ENCODE data around the gene CLCN7.

CLCN7 gene

DNA sequence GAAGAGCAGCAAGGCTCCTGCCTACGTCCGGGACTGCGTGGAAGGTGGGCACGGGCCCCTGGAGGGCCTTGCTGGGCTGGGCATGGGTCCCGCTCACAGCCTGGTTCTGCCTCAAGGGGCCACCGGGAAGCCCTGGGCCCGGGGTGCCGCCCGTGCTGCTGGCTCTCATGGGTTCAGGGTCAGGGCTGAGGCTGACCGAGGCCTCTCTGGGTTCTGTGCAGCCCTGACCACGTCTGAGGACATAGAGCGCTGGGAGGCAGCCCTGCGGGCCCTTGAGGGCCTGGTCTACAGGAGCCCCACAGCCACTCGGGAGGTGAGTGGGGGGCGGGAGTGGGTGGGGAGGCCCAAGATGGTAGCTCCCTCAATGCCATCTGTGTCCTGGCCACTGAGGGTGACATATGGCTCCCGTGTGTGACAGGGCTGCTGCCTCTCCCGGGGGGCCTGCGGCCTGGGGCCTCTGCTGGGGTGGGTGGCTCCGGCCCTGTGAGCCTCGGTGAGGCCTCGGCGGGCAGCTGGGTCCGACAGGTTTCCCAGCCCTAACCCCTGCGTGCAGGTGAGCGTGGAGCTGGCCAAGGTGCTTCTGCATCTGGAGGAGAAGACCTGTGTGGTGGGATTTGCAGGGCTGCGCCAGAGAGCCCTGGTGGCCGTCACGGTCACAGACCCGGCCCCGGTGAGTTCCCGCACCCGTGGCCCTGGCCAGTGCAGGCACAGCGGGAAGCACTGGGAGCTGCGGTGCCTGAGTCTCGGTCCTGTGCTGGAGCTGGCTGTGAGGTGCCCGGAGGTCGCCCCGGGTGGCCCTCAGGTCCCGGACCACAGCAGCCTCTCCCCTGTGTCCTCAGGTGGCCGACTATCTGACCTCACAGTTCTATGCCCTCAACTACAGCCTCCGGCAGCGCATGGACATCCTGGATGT, 27.5 kb upstream of the CLCN7 start:
- no peak for DNase-seq

DNA sequence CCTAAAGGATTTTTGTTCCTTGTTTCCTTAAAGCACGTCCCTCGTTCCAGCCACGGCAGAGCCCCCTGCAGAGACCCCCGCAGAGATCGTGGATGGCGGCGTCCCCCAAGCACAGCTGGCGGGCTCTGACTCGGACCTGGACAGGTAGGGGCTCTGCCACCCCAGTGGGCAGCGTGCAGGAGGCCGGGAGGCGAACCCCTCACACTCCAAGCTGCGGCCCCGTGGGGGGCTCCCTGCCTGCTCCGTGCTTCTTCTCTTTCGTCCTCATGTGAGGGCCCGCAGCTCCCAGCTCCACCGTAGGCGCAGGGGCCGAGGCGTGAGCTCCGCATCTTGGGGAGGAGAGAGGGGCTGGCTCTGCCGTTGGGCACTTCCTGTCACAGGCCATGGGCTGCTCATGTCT, 26.8 kb upstream of the CLCN7 start:
- DNase-seq: no peak

DNA sequence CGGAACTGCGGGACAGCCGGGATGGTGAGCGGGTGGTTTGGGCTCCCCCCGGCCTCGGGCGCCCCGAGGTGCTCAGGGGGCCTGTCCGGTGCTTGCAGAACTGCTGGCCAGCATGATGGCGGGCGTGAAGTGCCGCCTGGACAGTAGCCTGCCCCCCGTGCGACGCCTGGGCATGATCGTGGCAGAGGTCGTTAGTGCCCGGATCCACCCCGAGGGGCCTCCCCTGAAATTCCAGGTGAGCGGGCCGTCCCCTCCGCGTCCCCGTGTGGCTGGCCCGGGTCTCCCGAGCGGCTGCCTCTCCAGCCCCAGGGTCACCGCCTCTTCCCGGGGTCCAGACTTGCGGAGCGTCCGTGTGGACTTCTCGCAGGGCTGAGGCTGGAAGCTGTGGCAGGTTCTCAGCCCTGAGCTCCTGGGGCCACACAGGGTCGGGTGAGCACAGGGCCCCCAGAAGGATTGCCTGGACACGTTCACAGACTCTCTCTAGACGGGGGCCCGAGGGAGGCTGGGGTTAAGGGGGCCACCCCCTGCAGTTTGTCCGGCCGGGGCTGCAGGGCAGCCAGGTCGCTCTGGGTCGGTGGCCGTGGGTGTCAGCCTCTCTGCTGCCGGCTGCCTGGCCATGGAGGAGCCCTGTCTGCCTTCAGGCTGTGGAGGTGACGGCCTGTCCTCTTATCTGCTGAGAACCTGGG, 25.8 kb upstream of the CLCN7 start:
- no peak for DNase-seq

DNA sequence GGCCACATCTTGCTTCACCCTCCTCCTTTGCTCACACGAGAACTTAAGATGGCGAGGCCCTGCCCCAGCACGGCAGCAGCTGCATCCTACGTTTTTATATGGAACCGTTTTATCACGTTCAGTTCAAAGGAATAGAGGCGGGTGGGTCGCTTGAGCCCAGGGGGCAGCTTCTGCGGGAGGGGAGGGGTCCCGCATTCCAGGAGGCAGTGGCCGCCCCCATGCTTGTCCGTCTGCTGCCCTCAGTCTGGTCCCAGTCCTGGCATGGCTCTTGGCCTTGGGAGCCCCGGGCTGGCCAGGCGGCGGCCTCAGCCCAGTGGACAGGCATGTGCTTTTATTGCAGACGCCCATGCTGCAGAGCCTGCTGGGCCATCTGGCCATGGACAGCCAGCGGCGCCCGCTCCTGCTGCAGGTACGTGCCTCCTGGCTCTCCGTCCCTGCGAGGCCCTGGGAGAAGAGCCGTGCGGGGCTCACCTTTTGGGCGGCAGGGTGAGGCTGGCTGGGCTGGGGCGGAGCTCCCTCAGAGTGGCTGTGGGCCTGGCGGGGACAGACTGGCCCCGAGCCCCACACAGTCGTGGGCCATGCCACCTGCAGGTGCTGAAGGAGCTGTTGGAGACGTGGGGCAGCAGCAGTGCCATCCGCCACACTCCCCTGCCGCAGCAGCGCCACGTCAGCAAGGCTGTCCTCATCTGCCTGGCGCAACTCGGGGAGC, 25.1 kb upstream of the CLCN7 start:
- no peak for DNase-seq

DNA sequence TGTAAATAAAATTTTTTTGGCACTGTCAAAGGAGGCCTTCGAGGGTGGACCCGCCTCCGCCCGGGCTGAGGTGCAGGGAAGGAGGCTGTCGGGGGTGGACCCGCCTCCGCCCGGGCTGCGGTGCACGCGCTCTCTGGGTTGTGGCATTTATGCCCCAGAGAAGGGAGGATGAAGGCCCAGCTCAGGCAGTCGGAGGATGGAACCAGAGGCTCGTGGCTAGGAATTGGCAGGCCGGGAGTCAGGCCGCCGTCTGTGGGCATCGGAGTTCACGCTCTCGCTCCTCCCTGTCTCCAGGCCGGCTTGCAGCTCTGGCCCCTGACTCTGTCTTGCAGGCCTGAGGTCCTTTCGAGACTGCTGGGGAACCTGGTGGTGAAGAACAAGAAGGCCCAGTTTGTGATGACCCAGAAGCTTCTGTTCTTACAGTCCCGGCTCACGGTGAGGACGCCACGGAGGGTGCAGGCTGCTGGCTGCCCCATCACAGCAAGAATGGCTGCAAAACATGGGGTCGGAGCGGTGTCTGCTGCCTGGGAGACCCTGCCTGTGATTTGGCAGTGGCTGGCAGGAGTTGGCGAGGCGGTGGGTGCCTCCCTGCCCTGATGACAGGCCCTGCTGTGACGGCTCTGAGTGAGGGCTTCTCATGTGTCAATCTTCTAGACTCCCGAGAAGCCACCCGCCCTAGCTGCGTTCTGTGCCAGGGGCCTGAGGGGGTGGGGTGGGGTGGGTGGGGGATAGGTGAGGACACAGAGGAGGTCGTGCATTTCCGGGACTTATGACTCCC, 24.3 kb upstream of the CLCN7 start:
- DNase-seq: no peak

DNA sequence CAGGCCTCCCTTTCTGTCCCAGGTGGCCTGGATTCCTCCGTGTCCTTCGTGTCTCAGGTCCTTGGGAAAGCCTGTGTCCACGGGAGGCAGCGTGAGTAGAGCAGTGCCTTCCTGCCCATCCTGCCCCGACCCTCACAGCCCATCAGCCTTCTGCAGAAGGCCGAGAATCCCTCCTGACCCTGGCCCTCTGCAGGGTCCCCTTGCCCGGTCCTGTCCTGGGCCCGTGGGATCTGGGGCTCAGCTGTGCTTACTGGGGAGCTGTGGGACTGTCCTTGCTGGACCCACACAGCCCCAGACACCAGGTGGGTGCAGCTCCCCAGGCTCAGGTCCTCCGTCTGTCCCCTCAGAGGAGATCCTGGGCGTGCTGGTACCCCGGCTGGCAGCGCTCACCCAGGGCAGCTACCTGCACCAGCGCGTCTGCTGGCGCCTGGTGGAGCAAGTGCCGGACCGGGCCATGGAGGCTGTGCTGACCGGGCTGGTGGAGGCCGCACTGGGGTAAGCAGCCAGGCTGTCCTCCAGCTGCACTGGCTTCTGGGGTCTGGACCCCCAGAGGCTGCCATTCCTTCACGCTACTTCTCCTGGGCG, 22.3 kb upstream of the CLCN7 start:
- DNase-seq: no peak

DNA sequence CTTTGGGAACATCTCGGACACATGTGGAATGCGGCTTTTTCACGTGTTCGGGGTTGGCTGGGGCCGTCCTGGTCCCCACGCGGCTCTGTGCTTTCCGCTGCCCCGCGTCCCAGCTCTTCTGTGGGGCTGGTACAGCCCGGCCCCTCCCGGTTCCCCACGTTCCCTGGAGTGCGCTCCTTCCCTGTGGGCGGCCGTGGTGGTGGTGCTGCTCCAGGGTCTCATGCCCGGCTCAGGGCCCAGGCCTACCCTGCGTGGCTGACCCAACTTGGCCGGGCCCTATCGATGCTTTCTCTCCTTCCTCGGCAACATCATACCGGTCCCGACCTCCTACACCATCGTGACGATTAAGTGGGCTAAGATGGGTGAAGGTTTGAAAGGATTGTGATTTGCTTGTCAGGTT, 21.6 kb upstream of the CLCN7 start:
- DNase-seq: no peak

DNA sequence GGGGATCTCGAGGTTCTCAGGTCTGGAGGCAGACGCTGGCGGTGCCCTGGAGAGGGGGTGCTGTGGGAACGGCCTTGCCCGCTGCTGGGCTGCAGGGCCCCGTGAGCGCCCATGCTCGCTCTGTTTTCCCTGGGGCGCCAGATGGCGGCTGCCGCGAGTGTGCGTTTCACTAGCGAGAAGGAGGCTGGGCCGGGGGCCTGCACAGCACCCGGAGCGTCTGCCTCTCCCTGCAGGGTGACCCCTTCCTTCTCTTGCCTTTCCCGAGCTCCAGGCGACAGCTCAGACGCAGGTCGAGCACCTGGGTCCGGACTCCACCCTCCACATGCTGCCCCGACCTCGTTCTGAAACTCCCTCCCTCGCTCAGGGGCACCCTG, 21.0 kb upstream of the CLCN7 start:
- no peak for DNase-seq

DNA sequence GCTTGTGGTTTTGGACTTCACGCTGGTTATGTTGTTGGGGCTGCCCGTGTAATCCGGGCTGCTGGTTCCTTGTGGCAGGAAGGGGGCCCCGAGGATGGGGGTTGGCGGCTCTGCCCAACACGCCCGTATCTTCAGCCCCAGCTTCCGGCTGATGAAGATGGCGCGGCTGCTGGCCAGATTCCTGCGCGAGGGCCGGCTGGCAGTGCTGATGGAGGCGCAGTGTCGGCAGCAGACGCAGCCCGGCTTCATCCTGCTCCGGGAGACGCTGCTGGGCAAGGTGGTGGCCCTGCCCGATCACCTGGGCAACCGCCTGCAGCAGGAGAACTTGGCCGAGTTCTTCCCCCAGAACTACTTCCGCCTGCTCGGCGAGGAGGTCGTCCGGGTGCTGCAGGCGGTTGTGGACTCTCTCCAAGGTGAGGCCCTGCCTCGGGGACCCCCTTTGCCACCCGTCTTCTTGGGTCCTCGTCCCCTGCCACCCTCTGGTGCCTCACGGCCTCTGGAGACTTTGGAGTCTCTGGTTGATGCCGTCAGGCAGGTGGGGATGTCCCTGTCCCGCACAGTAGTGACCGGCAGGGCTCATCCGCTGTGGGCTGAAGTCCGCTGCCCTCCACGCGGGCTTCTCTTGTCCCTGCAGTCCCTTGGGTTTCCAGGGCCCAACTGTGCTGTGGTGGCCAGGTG, 20.5 kb upstream of the CLCN7 start:
- DNase-seq: no peak

DNA sequence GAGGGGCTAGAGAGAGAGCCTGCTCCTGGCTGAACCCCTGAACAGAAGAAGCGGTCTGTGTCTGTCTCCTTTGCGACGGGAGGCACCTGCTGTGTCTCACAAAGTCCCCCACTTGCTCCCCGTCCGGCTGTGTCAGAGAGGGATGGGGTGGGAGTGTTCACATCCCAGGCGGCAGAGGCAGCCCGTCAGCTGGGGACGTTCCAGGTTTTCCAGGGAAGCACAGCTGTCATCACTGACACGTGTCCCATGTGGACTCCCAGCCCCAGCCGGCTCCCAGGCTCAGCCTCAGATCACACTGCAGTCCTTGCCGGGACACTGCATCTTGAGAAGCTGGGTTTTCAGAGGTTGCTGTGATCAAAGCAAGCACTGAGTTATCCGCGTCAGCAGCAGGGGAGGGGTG, 19.9 kb upstream of the CLCN7 start:
- no peak for DNase-seq

DNA sequence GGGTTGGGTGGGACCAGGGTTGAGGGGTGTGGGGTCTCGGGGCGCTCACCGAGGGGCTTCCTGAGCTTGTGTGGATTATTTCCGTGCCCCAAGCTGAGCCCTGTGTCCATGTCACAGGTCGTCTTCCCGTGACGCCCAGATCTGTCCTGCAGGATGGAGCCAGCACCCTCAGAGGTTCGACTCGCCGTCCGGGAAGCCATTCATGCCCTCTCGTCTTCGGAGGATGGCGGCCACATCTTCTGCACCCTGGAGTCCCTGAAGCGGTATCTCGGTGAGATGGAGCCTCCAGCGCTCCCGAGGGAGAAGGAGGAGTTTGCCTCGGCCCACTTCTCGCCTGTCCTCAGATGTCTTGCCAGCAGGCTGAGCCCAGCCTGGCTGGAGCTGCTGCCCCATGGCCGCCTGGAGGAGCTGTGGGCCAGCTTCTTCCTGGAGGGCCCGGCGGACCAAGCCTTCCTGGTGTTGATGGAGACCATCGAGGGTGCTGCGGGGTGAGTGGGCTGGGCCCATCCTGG, 19.4 kb upstream of the CLCN7 start:
- no peak for DNase-seq

DNA sequence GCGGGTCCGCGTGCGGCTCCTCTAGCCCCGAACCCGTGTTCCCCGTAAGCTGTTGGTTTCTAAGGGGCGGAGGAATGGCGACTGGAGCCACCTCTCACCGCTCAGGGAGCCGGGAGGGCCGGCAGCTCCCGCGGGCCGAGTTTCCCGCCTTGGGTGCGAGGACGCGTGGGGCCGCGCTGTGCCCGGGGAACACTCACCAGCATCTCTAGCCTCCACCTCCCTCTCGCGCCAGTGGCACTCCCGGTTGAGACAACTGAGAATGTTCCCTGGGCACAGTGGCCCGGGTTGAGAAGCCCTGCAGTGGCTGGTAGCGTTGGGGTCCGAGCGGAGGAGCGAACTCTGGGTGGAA, 18.9 kb upstream of the CLCN7 start:
- no peak for DNase-seq

DNA sequence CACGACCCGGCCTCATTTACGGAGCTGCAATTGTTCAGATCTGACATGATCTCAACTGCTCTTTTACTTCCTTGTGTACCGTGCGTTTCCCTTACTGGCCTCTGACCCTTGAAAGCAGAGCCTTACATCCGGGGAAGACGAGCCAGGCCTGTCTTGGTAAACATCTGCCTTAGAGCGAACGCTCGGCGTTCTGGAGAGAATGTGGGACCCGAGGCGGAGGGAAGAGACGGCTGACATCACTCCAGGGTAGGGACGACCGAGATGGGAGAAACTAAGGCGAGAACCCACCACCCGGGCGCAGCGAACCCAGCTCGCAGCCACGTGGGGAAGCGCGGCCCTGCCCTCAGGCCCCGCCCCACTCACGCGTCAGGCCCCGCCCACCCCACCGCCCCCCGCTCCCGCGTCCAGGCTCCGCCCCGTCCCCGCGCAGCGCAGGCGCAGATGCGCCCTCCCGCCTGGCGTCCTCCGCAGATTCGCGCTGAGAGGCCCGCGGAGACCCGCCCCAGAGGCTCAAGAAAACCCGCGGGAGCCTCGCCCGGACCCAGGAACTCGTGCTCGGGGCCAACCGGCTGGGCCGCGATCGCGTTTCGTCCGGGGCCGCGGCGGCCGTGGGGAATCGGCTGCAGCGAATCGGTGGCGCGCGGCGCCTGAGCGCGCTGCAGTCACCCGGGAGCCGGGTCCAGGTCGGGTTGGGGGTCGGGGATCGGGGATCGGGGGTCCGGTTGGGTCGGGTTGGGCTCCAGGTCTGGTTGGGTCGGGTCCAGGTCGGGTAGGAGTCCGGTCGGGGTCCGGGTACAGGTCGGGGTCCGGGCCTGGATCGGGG, 18.3 kb upstream of the CLCN7 start, which contains the start of gene TELO2:
TSS of gene TELO2 (plus strand) at position 438 of the 823 bp plus-strand sequence. CDS start 922 bp downstream, outside the sequence.
- peak; percentile 77 to 92 for DNase-seq

DNA sequence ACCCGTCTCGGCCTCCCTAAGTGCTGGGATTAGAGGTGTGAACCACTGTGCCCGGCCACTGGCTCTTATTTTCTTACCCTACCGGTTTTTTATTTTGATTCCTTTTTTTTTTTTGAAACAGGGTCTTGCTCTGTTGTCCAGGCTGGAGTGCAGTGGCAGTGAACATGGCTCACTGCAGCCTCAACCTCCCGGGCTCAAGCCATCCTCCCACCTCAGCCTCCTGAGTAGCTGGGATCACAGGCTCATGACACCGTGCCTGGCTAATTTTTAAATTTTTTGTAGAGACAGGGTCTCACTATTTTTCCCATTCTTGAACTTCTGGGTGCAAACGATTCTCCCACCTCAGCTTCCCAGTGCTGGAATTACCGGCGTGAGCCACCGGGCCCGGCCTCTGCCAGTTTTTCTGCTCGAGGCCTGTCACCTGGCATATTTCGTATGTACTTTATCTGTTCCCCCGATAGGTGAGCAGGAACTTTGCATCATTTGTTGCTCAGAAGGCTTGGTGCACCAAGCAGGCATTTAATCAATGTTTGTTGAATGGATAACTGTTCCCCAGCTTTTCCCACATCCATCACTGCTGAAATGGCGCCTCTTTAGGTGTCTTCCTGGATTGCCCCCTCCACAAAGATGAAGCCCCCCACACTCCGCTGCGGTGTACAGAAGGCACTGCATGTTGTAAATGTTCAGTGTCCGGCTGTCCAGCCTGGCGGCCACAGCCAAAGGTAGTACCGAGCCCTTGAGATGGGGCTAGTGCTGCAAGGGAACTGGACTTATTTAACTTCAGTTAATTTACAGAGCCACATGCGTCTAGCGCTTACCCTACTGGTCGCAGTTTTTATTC, 17.5 kb upstream of the CLCN7 start:
- DNase-seq: no peak

DNA sequence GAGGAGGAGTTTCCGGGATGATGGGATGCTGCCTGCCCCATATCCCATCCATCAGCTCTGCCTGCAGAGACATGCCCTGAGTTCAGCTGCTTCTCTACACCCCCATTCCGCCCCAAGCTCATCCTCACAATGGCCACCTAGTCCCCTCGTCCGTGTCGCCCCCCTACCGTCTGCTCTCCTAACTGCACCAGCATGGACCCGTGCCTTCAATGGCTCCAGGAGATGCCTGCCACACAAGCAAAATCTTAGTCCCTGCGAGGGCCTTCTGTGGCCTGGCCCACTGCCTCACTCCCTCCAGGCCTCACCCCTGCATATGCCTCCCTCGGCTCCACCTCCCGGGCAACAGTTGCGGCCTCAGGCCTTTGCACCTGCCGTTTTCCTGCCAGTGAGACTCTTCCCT, 16.5 kb upstream of the CLCN7 start:
- no peak for DNase-seq

DNA sequence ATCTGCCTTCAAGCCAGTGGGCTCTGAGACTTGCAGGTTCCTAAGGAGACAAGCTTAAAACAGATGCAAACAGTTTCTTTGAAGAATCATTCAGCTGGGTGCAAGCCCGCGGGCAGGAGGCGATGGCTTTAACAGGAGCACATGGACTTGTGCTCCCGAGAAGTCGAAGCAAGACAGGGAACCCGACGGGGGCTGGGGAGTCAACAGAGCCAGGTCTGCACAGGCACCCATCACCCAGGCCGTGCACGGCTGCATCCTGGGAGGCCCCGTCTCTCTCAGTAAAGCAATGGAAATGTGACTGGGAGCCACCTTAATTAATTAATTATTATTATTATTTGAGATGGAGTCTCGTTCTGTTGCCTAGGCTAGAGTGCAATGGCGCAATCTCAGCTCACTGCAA, 14.2 kb upstream of the CLCN7 start:
- DNase-seq: no peak

DNA sequence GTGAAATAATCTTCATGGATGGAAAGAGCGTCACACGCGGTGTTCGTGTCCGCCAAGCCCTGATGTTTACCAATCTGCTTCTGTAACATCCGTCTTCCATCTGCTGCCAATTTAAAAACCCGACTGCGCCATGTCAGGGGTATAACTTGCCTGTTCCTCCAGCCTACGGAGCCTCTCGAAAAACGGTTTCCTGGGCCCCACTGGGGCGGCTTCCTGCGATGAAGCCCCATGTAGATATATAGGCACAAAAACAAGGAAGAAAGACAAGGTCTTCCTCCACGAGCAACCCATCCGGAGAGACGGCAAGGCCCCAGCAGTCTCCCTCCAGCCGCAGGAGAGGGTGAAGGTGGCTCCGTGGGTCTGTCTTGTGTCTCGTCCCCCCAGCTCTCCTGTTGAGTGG, 13.8 kb upstream of the CLCN7 start, which contains the start of gene PTX4:
TSS of gene PTX4 (minus strand) at position 326 of the 400 bp plus-strand sequence. CDS start at position 291, 35 bp downstream.
- no peak for DNase-seq

DNA sequence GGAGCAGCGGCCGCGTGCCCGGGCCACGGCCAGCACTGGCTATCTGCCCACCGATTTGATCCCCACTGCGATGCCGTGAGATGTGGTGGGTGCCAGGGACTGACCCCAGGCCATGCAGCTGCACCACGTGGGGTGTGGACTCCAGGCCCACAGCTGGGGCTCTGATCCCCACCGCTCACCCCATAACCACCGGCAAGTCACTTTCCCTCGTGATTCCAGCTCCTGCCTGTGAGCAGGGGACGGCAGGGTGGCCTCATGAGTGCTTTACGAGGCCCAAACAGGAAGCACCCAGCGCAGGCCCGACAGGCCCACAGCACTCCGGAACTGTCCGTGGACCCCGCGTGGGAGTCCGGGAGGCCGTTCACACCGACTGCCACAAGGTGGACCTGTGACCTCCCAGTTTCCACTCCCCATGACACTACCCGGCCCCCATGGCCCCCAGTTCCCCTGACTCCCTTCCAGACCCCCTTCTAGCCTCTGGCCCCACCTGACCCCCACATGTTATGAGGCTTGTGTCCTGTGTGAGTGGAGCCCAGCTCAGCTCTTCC, 13.3 kb upstream of the CLCN7 start:
- no peak for DNase-seq

DNA sequence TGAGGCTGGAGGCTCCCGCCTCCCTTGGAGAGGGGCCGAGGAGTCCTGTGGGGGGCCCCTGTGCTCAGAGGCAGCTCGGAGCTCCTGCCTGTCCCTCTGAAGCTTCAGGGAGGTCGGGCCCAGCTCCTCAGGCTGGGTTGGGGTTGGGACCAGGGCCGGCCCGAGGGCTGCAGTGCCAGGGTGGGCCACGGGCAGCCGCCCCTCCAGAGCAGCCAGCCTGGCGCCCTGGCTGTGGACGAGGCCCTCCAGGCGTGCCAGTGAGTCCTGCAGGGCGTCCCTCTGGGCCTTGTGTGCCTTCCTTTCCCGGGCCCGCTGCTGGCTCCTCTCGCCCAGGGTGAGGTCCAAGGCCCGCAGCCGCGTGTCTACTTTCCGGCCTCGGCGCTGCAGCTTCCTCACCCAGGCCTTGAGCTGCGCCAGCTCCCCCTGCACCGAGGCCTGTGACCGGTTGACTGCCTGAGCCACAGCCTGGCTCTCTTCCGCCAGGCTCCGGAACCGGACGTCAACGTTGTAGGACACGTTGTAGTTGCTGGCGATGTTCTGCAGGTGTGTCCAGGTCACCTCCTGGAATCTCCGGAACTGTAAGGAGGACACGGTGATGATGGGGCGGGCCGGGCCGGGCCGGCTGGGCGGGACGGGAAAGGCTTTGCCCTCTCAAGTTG, 12.7 kb upstream of the CLCN7 start:
- no peak for DNase-seq
